Dendritic cell treated with granulocyte-macrophage colony-stimulating factor and Interleukin-4, amounts not matched to agents 40 ng/mL and 50 ng/mL, for 4 days (primary cell): ENCODE measurements around the gene MBTPS1.
A peak's percentile ranks its signal among the peaks of the same experiment; 100 is the strongest.

Experiments used
- H3K27ac Mint-ChIP-seq: one replicate; pipeline ENCODE4 v1.8.0; 2022; ENCODE audit warnings: mild to moderate bottlenecking, mixed read lengths
- H3K27me3 Mint-ChIP-seq: one replicate; pipeline ENCODE4 v1.8.0; 2022; ENCODE audit warnings: mild to moderate bottlenecking, mixed read lengths
- H3K36me3 Mint-ChIP-seq: one replicate; pipeline ENCODE4 v1.8.0; 2022; ENCODE audit warnings: low read depth, mixed read lengths
- H3K4me1 Mint-ChIP-seq: one replicate; pipeline ENCODE4 v1.8.0; 2022; ENCODE audit warnings: low read depth, mixed read lengths
- H3K4me3 Mint-ChIP-seq: one replicate; pipeline ENCODE4 v1.8.0; 2022; ENCODE audit warnings: mild to moderate bottlenecking, moderate library complexity, mixed read lengths
- H3K9me3 Mint-ChIP-seq: one replicate; pipeline ENCODE4 v1.8.0; 2022; ENCODE audit warnings: mixed read lengths
- intact Hi-C: fragments of 100-400 bp; cut with micrococcal nuclease; formaldehyde crosslinking; loops from one replicate; pipeline ENCODE4 v1.15.0; 2022

Gene MBTPS1

DNA sequence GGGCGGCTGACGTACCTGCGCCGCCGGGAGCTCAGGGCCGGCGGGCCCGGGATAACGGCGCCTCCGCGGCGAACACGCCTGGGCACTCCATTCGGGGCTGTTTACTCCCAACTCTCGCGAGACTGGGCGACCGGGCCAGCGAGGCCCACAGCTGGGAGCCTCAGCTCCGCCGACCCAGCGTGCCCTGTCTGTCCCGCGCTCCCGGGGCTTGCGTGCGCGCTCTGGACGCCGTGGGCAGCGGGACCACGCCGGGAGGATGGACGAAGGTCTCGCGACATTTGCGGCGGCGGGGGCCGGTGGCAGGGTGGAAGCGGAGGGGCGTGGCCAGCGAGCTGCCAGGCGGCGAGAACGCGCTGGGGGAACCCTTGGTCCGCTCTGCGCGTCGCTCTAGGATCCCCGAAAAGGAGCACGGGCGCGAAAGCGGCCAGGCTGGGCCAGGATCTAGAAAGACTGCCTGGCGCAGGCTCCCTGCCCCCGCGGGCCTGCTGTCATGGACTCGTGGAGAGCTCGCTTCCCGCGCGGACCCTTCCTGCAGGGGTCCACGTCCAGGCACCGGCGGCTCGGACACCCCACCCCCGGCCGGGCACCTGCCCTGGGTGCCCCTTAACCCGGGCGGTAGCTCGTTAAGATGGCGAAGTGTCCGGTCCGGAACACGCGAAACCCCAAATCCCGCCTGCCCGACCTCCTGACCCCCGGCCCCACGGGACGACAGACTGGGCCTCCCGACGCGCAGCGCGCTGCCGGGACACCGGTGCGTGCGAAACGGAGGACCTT, at the start of gene MBTPS1:
Gene MBTPS1, minus strand, starts transcription at position 223 of the 774 bp plus-strand sequence. CDS start 15,159 bp downstream, outside the sequence.
- H3K4me1 Mint-ChIP-seq: peaks cover 29% of the 10 kb centered on the region
- no peaks in the 10 kb centered on the region for H3K9me3 Mint-ChIP-seq
- intact Hi-C loops: loop anchor here (2.0 kb wide), 3 partner anchors 28 to 70 kb away; partner anchors contain the start of genes DNAAF1, HSDL1 and TAF1C
- H3K27ac Mint-ChIP-seq: peak within 1 kb of the TSS; percentile 85
- H3K27me3 Mint-ChIP-seq: peaks cover 2% of the 10 kb centered on the region
- H3K36me3 Mint-ChIP-seq: peaks cover 9% of the 10 kb centered on the region
- H3K4me3 Mint-ChIP-seq: peak within 1 kb of the TSS; percentile 83

GRCh38 chr16:84165746-84166145, 49.0 kb upstream of the MBTPS1 start:
- Mint-ChIP-seq H3K4me1 (no peaks in the 10 kb centered on the region), H3K36me3 (no peaks in the 10 kb centered on the region), H3K9me3 (no peaks in the 10 kb centered on the region), H3K27ac (no peak overlapping the region), H3K27me3 (peaks cover 39% of the 10 kb centered on the region), H3K4me3 (no peak overlapping the region)
- intact Hi-C loops: no loop called here

DNA sequence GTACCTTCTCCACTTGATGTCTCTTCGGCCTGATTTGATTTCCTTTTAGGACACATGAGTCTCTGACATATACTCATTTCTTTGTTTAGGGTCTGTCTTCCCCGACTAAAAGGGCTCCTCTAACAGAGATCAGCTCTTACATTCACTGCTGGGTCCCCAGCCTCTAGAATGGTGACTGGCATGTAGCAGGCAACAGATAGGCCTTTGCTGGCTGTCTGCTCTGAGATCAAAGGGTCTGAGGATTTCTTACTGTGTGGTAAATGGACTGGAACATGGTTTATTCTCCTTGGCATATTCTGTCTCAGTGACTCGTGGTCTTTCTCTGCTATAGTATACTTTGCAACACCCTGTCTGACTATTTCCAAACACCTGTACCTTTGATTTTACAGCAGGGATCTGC, 45.1 kb upstream of the MBTPS1 start:
- Mint-ChIP-seq H3K4me3 (no peak overlapping the region), H3K9me3 (no peaks in the 10 kb centered on the region), H3K36me3 (no peaks in the 10 kb centered on the region), H3K27ac (no peak overlapping the region), H3K27me3 (peaks cover 52% of the 10 kb centered on the region), H3K4me1 (no peaks in the 10 kb centered on the region)
- intact Hi-C loops: no loop called here

DNA sequence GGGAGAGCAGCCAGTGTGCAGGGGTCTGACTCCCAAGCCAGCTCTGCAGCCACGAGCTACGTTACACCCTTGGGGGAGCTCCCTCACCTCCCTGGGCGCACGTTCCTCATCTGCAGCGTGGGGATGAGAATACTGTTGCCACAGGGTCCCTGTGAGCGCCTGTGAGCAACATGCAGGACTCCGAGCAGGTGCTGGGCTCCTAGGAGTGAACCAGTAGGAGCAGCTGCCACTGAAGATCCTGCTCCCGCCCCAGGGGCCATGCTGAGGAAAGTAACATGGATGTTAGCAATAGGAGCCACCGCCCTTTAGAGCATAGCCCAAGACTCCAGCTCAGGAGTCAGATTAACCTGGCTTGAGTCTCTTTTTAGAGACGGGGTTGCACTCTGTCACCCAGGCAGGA, 44.3 kb upstream of the MBTPS1 start:
- peaks cover 54% of the 10 kb centered on the region for H3K27me3 Mint-ChIP-seq

DNA sequence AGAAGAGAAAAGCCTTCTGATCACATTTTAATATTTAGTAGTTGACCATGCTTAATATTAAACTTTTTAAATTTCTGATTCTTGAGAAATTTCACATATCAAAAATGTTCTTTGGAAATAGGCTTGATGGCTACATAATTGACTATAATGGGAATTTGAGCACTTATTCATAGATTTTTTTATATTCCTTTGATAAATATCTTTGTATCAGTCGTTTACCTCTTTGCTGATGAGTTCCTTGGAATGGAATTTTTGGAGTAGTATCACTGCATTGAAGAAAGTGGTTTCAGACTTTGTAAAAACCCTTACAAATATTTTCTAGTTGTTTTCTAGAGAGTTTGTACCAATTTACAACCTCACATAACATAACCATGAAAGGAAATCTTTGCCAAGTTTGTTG, 43.1 kb upstream of the MBTPS1 start:
- no peaks in the 10 kb centered on the region for H3K4me1 Mint-ChIP-seq
- H3K27me3 Mint-ChIP-seq: peaks cover 58% of the 10 kb centered on the region
- H3K36me3 Mint-ChIP-seq: no peaks in the 10 kb centered on the region
- H3K9me3 Mint-ChIP-seq: no peaks in the 10 kb centered on the region
- intact Hi-C loops: no loop called here
- no peak overlapping the region for H3K4me3 Mint-ChIP-seq
- H3K27ac Mint-ChIP-seq: no peak overlapping the region

More for the DNA sequence above, 44.3 kb upstream of the MBTPS1 start:
- Mint-ChIP-seq H3K36me3 (no peaks in the 10 kb centered on the region), H3K4me3 (no peak overlapping the region), H3K4me1 (no peaks in the 10 kb centered on the region), H3K9me3 (no peaks in the 10 kb centered on the region), H3K27ac (no peak overlapping the region)
- intact Hi-C loops: no loop called here

- Mint-ChIP-seq H3K4me3 (no peak overlapping the region), H3K27me3 (peaks cover 56% of the 10 kb centered on the region), H3K36me3 (no peaks in the 10 kb centered on the region), H3K4me1 (no peaks in the 10 kb centered on the region), H3K9me3 (no peaks in the 10 kb centered on the region), H3K27ac (no peak overlapping the region)
- intact Hi-C loops: no loop called here
Measured at GRCh38 chr16:84159007-84159406, 42.3 kb upstream of the MBTPS1 start.

GRCh38 chr16:84156342-84156784, 39.6 kb upstream of the MBTPS1 start:
- peaks cover 48% of the 10 kb centered on the region for H3K27me3 Mint-ChIP-seq
- no peaks in the 10 kb centered on the region for H3K9me3 Mint-ChIP-seq
- H3K4me3 Mint-ChIP-seq: no peak overlapping the region
- no peak overlapping the region for H3K27ac Mint-ChIP-seq
- intact Hi-C loops: no loop called here
- no peaks in the 10 kb centered on the region for H3K36me3 Mint-ChIP-seq
- H3K4me1 Mint-ChIP-seq: no peaks in the 10 kb centered on the region

GRCh38 chr16:84155771-84156170, 39.0 kb upstream of the MBTPS1 start:
- H3K36me3 Mint-ChIP-seq: no peaks in the 10 kb centered on the region
- intact Hi-C loops: no loop called here
- H3K27ac Mint-ChIP-seq: no peak overlapping the region
- no peaks in the 10 kb centered on the region for H3K4me1 Mint-ChIP-seq
- H3K27me3 Mint-ChIP-seq: peaks cover 49% of the 10 kb centered on the region
- no peaks in the 10 kb centered on the region for H3K9me3 Mint-ChIP-seq
- no peak overlapping the region for H3K4me3 Mint-ChIP-seq

GRCh38 chr16:84155226-84155625, 38.5 kb upstream of the MBTPS1 start:
- Mint-ChIP-seq H3K4me1 (no peaks in the 10 kb centered on the region), H3K27me3 (peaks cover 46% of the 10 kb centered on the region), H3K9me3 (no peaks in the 10 kb centered on the region), H3K27ac (no peak overlapping the region), H3K36me3 (no peaks in the 10 kb centered on the region), H3K4me3 (no peak overlapping the region)
- intact Hi-C loops: no loop called here

DNA sequence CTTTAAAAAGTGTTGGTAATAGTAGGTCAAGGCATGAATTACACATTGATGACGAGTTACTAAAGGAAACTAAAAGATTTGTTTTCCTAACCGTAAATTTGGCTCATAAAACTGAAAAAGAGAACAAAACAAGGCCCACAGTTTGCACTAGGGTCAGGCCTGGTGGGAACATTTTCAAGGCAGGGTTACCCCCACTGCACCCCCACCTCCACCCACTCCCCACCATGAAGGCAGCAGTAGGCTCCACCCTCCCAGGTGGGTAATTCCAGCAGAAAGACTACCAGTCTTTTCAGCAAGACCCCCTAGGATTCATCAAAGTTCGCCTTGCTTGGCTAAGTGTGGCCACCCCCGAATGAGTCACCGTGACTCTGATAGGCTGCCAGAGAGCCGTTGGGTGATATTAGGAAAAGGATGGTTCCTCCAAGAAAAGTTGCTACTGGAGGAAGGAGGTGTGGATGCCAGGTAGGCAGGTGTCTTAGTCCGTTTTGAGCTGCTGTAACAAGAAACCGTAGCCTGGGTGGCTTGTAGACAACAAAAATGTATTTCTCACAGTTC, 37.0 kb upstream of the MBTPS1 start:
- no peak overlapping the region for H3K4me3 Mint-ChIP-seq
- no peaks in the 10 kb centered on the region for H3K36me3 Mint-ChIP-seq
- intact Hi-C loops: no loop called here
- H3K9me3 Mint-ChIP-seq: no peaks in the 10 kb centered on the region
- no peaks in the 10 kb centered on the region for H3K4me1 Mint-ChIP-seq
- peaks cover 40% of the 10 kb centered on the region for H3K27me3 Mint-ChIP-seq
- H3K27ac Mint-ChIP-seq: no peak overlapping the region

- Mint-ChIP-seq H3K36me3 (no peaks in the 10 kb centered on the region), H3K9me3 (no peaks in the 10 kb centered on the region), H3K4me3 (no peak overlapping the region), H3K27me3 (peaks cover 36% of the 10 kb centered on the region), H3K4me1 (no peaks in the 10 kb centered on the region), H3K27ac (no peak overlapping the region)
- intact Hi-C loops: no loop called here
Measured at GRCh38 chr16:84150926-84151325, 34.2 kb upstream of the MBTPS1 start.

- peaks cover 9% of the 10 kb centered on the region for H3K36me3 Mint-ChIP-seq
- H3K9me3 Mint-ChIP-seq: no peaks in the 10 kb centered on the region
- peak within 1 kb of the TSS; percentile 88 for H3K4me3 Mint-ChIP-seq
- peaks cover 6% of the 10 kb centered on the region for H3K4me1 Mint-ChIP-seq
- H3K27me3 Mint-ChIP-seq: peaks cover 24% of the 10 kb centered on the region
- intact Hi-C loops: loop anchor here (2.0 kb wide), 2 partner anchors 28 to 42 kb away; partner anchors contain the start of genes MBTPS1 and TAF1C
- H3K27ac Mint-ChIP-seq: peak within 1 kb of the TSS; percentile 84
Measured at GRCh38 chr16:84144859-84145639, 28.3 kb upstream of the MBTPS1 start, which contains the start of the genes DNAAF1 and HSDL1. Gene DNAAF1 (plus strand): TSS chr16:84145308. CDS start chr16:84145441, 133 bp downstream. Gene HSDL1 (minus strand): TSS chr16:84145177. CDS start chr16:84131321, 13,856 bp downstream.

- peaks cover 6% of the 10 kb centered on the region for H3K4me1 Mint-ChIP-seq
- no peaks in the 10 kb centered on the region for H3K9me3 Mint-ChIP-seq
- peaks cover 22% of the 10 kb centered on the region for H3K27me3 Mint-ChIP-seq
- H3K27ac Mint-ChIP-seq: peak overlapping the region; percentile 84
- intact Hi-C loops: loop anchor here (2.0 kb wide), 2 partner anchors 28 to 42 kb away; partner anchors contain the start of genes MBTPS1 and TAF1C
- H3K4me3 Mint-ChIP-seq: peak overlapping the region; percentile 88
- peaks cover 9% of the 10 kb centered on the region for H3K36me3 Mint-ChIP-seq
Measured at GRCh38 chr16:84144209-84144858, 27.6 kb upstream of the MBTPS1 start.
